Immature natural killer cell (primary cell): Measurements from ENCODE around the gene NME9. TPM values are rescaled to one million over a fixed set of nuclear protein-coding genes. Genes with fewer than 3 reads are reported as not detected.
A peak's percentile ranks its signal among the peaks of the same experiment; 100 is the strongest.

Experiments
- DNase-seq, 3 donors: peaks; one replicate each; pipeline ENCODE4 v3.0.0; 2022; ENCODE audit warnings: mixed read lengths in 1 of 3
- H3K27ac Mint-ChIP-seq, 6 donors: one replicate each; pipeline ENCODE4 v1.8.0; 2020; ENCODE audit warnings: mixed read lengths in 6 of 6, mild to moderate bottlenecking in 5 of 6, inconsistent platforms in 4 of 6, moderate library complexity in 3 of 6
- H3K27me3 Mint-ChIP-seq, 3 donors: one replicate each; pipeline ENCODE4 v1.8.0; 2020 to 2021; ENCODE audit warnings: low read depth in 3 of 3, mild to moderate bottlenecking in 3 of 3, mixed read lengths in 3 of 3, moderate library complexity in 3 of 3, inconsistent platforms in 1 of 3
- H3K36me3 Mint-ChIP-seq, 3 donors: one replicate each; pipeline ENCODE4 v1.8.0; 2020; ENCODE audit warnings: mixed read lengths in 3 of 3, inconsistent platforms in 2 of 3, mild to moderate bottlenecking in 2 of 3
- H3K4me1 Mint-ChIP-seq, 2 donors: one replicate each; pipeline ENCODE4 v1.8.0; 2020; ENCODE audit warnings: inconsistent platforms in 2 of 2, mild to moderate bottlenecking in 2 of 2, mixed read lengths in 2 of 2, moderate library complexity in 1 of 2
- H3K4me3 Mint-ChIP-seq, 5 donors: one replicate each; pipeline ENCODE4 v1.8.0; 2020; ENCODE audit warnings: mild to moderate bottlenecking in 5 of 5, mixed read lengths in 5 of 5, inconsistent platforms in 3 of 5, moderate library complexity in 3 of 5
- H3K9me3 Mint-ChIP-seq, 6 donors: one replicate each; pipeline ENCODE4 v1.8.0; 2020; ENCODE audit warnings: mild to moderate bottlenecking in 6 of 6, mixed read lengths in 6 of 6, inconsistent platforms in 4 of 6, moderate library complexity in 3 of 6
- polyA plus RNA-seq, 3 donors: library from polyadenylated mRNA; unstranded; fragments of 300-500 nt; fragmentation: Illumina TruSeq; gene quantifications; one replicate each; pipeline ENCODE4 v1.2.3, GENCODE V29; 2021

Gene NME9
- polyA plus RNA-seq, 3 donors from 2014 or later = 0.50 TPM; not detected in 2

- Mint-ChIP-seq H3K36me3 (peaks cover 7 to 22% (median 16%) of the 10 kb centered on the region in 3 donors), H3K9me3 (no peaks in the 10 kb centered on the region), H3K27ac (no peak overlapping the region), H3K4me1 (no peaks in the 10 kb centered on the region), H3K27me3 (peaks cover 0 to 4% (median 0%) of the 10 kb centered on the region in 3 donors), H3K4me3 (no peak overlapping the region)
- no peak for DNase-seq
These were observed 63.9 kb downstream of the NME9 start for GRCh38 chr3:138265745-138266144.

- no peak for DNase-seq
- peaks cover 0 to 2% (median 0%) of the 10 kb centered on the region in 3 donors for H3K27me3 Mint-ChIP-seq
- H3K27ac Mint-ChIP-seq = no peak overlapping the region
- no peaks in the 10 kb centered on the region for H3K4me1 Mint-ChIP-seq
- peaks cover 7 to 28% (median 27%) of the 10 kb centered on the region in 3 donors for H3K36me3 Mint-ChIP-seq
- H3K9me3 Mint-ChIP-seq = no peaks in the 10 kb centered on the region
- no peak overlapping the region for H3K4me3 Mint-ChIP-seq
These were observed 66.5 kb downstream of the NME9 start for GRCh38 chr3:138263104-138263503.

- Mint-ChIP-seq H3K27ac (no peak overlapping the region), H3K9me3 (no peaks in the 10 kb centered on the region), H3K27me3 (no peaks in the 10 kb centered on the region), H3K4me3 (no peak overlapping the region), H3K36me3 (peaks cover 7 to 30% (median 24%) of the 10 kb centered on the region in 3 donors), H3K4me1 (no peaks in the 10 kb centered on the region)
- no peak for DNase-seq
These were observed 69.0 kb downstream of the NME9 start for GRCh38 chr3:138260611-138261010.

- Mint-ChIP-seq H3K9me3 (no peaks in the 10 kb centered on the region), H3K4me1 (no peaks in the 10 kb centered on the region), H3K36me3 (peaks cover 7 to 25% (median 22%) of the 10 kb centered on the region in 3 donors), H3K4me3 (no peak overlapping the region), H3K27me3 (no peaks in the 10 kb centered on the region), H3K27ac (no peak overlapping the region)
- no peak for DNase-seq
These were observed 70.5 kb downstream of the NME9 start for GRCh38 chr3:138259126-138259525.

GRCh38 chr3:138257986-138258385 lies 71.7 kb downstream of the NME9 start:
- Mint-ChIP-seq H3K36me3 (peaks cover 7 to 22% (median 20%) of the 10 kb centered on the region in 3 donors), H3K27me3 (no peaks in the 10 kb centered on the region), H3K27ac (no peak overlapping the region), H3K4me1 (no peaks in the 10 kb centered on the region), H3K4me3 (no peak overlapping the region), H3K9me3 (no peaks in the 10 kb centered on the region)
- no peak for DNase-seq

- H3K9me3 Mint-ChIP-seq = no peaks in the 10 kb centered on the region
- peaks cover under 1 to 18% (median 16%) of the 10 kb centered on the region in 3 donors for H3K36me3 Mint-ChIP-seq
- H3K4me3 Mint-ChIP-seq = no peak overlapping the region
- no peaks in the 10 kb centered on the region for H3K27me3 Mint-ChIP-seq
- H3K27ac Mint-ChIP-seq = no peak overlapping the region
- no peak for DNase-seq
- H3K4me1 Mint-ChIP-seq = no peaks in the 10 kb centered on the region
These were observed 73.6 kb downstream of the NME9 start for GRCh38 chr3:138256022-138256421.

GRCh38 chr3:138254216-138254615 lies 75.4 kb downstream of the NME9 start:
- no peaks in the 10 kb centered on the region for H3K4me1 Mint-ChIP-seq
- H3K36me3 Mint-ChIP-seq = peaks cover 0 to 14% (median 11%) of the 10 kb centered on the region in 3 donors

GRCh38 chr3:138253609-138254008 lies 76.0 kb downstream of the NME9 start:
- no peaks in the 10 kb centered on the region for H3K4me1 Mint-ChIP-seq
- peaks cover under 1 to 15% (median 11%) of the 10 kb centered on the region in 3 donors for H3K36me3 Mint-ChIP-seq
- H3K27me3 Mint-ChIP-seq = no peaks in the 10 kb centered on the region
- H3K9me3 Mint-ChIP-seq = no peaks in the 10 kb centered on the region
- no peak overlapping the region for H3K4me3 Mint-ChIP-seq
- H3K27ac Mint-ChIP-seq = peak overlapping the region in 1 of 6 donors; percentile 34
- no peak for DNase-seq

More at GRCh38 chr3:138254216-138254615, 75.4 kb downstream of the NME9 start:
- H3K9me3 Mint-ChIP-seq = no peaks in the 10 kb centered on the region
- no peaks in the 10 kb centered on the region for H3K27me3 Mint-ChIP-seq
- peak overlapping the region in 1 of 6 donors; percentile 37 for H3K27ac Mint-ChIP-seq
- H3K4me3 Mint-ChIP-seq = no peak overlapping the region
- no peak for DNase-seq

Other genes with a start within 250 kb of the NME9 start
- not detected for gene DZIP1L, start 214.2 kb downstream of the NME9 start, polyA plus RNA-seq
- not detected for gene A4GNT, start 197.5 kb downstream of the NME9 start, polyA plus RNA-seq
- gene DBR1, start 154.9 kb downstream of the NME9 start, polyA plus RNA-seq = 10 to 100 TPM in 2 of 3 donors, 1 to 10 TPM in 1; 7.3 to 14.0 (median 11.5) TPM
- 10 to 100 TPM; 33.5 to 61.1 (median 34.1) TPM for gene ARMC8, start 142.6 kb downstream of the NME9 start, polyA plus RNA-seq
- gene MRAS, start 18.7 kb upstream of the NME9 start, polyA plus RNA-seq = not detected
- gene ESYT3, start 104.8 kb upstream of the NME9 start, polyA plus RNA-seq = not detected